Measurements from ENCODE around the gene TXNDC2. TPM values are rescaled to one million over a fixed set of nuclear protein-coding genes. Genes with fewer than 3 reads are reported as not detected.

TXNDC2 gene
- total and polyA plus RNA-seq, 2 of the 4 experiments (the other 2 are of a cell fraction): 0.18 TPM; not detected in 1

DNA sequence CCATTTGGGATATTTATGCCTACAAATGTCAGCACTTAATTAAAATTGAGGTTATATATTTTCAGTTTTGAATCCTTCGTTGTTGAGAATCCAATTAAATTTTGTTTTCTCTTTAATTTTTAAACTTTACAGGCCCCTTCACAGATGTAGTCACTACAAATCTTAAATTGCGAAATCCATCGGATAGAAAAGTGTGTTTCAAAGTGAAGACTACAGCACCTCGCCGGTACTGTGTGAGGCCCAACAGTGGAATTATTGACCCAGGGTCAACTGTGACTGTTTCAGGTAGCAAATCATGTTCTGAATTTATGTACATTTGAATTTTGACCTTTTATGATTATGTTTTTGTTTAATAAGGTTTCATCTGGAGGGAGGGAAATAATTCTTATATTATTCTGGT is 45.9 kb downstream of the TXNDC2 start:
- Histone ChIP-seq H2BK5ac (ENCODE audit: low read depth, low read length, poor library complexity, severe bottlenecking) (no peak overlapping the region), H3K23ac (ENCODE audit: low read depth, low read length) (no peak overlapping the region), H3K4me3 (ENCODE audit: insufficient read depth, low read depth, low read length) (no peak overlapping the region), H3K9ac (ENCODE audit: low read depth, low read length) (no peak overlapping the region), H3K36me3 (ENCODE audit: control insufficient read depth, insufficient read depth, low read length) (peaks cover 11% of the 10 kb centered on the region), H3K79me1 (ENCODE audit: low read depth in 1 of 2, low read length in 2 of 2) (peaks cover 8 to 54% of the 10 kb centered on the region in 2 experiments), H3K9me3 (ENCODE audit: control insufficient read depth, insufficient read depth, low read length) (no peaks in the 10 kb centered on the region), H4K8ac (ENCODE audit: low read depth in 2 of 2, low read length in 2 of 2) (no peak overlapping the region), H3K14ac (replicated peaks; ENCODE audit: low read depth, low read length) (no peak overlapping the region), H3K56ac (ENCODE audit: extremely low read depth, insufficient read depth, low read length) (no peak overlapping the region), H2AFZ (replicated peaks; ENCODE audit: low read length, poor library complexity) (no peak overlapping the region), H3K4me2 (ENCODE audit: low read depth, low read length) (no peak overlapping the region), H2AK5ac (ENCODE audit: low read depth, low read length) (no peak overlapping the region), H2BK120ac (ENCODE audit: low read depth, low read length) (no peak overlapping the region), H3K27me3 (ENCODE audit: control insufficient read depth, insufficient read depth, low read length) (no peaks in the 10 kb centered on the region), H2BK15ac (ENCODE audit: low read depth, low read length) (no peak overlapping the region), H2BK20ac (ENCODE audit: low read depth, low read length) (no peak overlapping the region), H4K5ac (ENCODE audit: low read depth, low read length) (no peak overlapping the region), H2AK9ac (replicated peaks; ENCODE audit: low read depth, low read length, poor library complexity) (no peak overlapping the region), H3K27ac (ENCODE audit: insufficient read depth, low read length) (no peak overlapping the region), H3K4ac (ENCODE audit: low read depth, low read length) (no peak overlapping the region), H3K18ac (ENCODE audit: low read depth, low read length) (no peak overlapping the region), H3K9me1 (ENCODE audit: insufficient read depth, low read length) (peaks cover 12% of the 10 kb centered on the region), H4K20me1 (ENCODE audit: insufficient read depth, low read length) (peaks cover 77% of the 10 kb centered on the region), H4K91ac (ENCODE audit: insufficient read depth, low read depth, low read length) (no peak overlapping the region), H3K4me1 (ENCODE audit: control insufficient read depth, insufficient read depth, low read length) (peaks cover 2% of the 10 kb centered on the region; the same call in 1 of the 2 replicates)
- ChIA-PET POLR2A (ENCODE audit: unreplicated experiment) (no interaction called here), CTCF (interaction anchor here (1.1 kb wide), 1 partner anchor 356 kb away, joined by 3 read pairs; no protein-coding TSS in a partner anchor)
- dilution Hi-C loops (cut with HindIII; ENCODE audit: low sequenced_read_pairs, unreplicated experiment): no loop called here
- BruUV-seq (replicated peaks): no TSS peak
- 100% methylated on average over 2 of the region's 5 CpGs; no CpG with 5 or more reads in 1 of the 2 experiments for WGBS, 2 experiments (ENCODE audit: extremely low coverage in 2 of 2, insufficient read length in 1 of 2)
- no peak for ATAC-seq (ENCODE audit: low read depth)
- TF ChIP-seq CEBPB (IDR thresholded peaks at IDR 0.05; ENCODE audit: low read depth, low read length) (peak; percentile 82), RAD21 (IDR thresholded peaks at IDR 0.05; ENCODE audit: low read length) (no peak)
- in situ Hi-C loops (cut with MboI; ENCODE audit: low sequenced_read_pairs): loop anchor here (25.0 kb wide), 1 partner anchor 219 kb away; the partner anchor contains the start of gene RAB31
- intact Hi-C loops (cut with micrococcal nuclease): loop anchor here (10.0 kb wide), 1 partner anchor 57 kb away; no protein-coding TSS in a partner anchor
- DNase-seq: no peak
